Activated CD4-positive, alpha-beta T cell treated with anti-CD3 and anti-CD28 coated beads for 36 hours (primary cell): ENCODE data around the gene P2RY12. TPM values are rescaled to one million over a fixed set of nuclear protein-coding genes. Genes with fewer than 3 reads are reported as not detected.

Source experiments
- ATAC-seq: fragments of 200-7000 bp; cut with Tn5 transposase; one replicate; pipeline ENCODE4 v1.10.0; 2021; ENCODE audit warnings: mild to moderate bottlenecking, moderate library complexity
- CTCF ChIA-PET: fragments of 350-600 bp; sonication (Branson Sonifier 250); formaldehyde crosslinking; loops from one replicate; lab custom pipeline; 2021; ENCODE audit warnings: antibody characterized with exemption; lab: Charles Lee
- POLR2A ChIA-PET: fragments of 350-600 bp; sonication (Branson Sonifier 250); formaldehyde crosslinking; loops from one replicate; lab custom pipeline; 2021; ENCODE audit warnings: antibody characterized with exemption, inconsistent platforms; lab: Charles Lee
- DNase-seq: peaks from one replicate; pipeline ENCODE4 v3.0.0-alpha.2; 2020
- H3K27ac Mint-ChIP-seq: one replicate; pipeline ENCODE4 v1.8.0; 2021; ENCODE audit warnings: mixed read lengths
- H3K27me3 Mint-ChIP-seq: one replicate; pipeline ENCODE4 v1.8.0; 2021; ENCODE audit warnings: mixed read lengths
- H3K36me3 Mint-ChIP-seq: one replicate; pipeline ENCODE4 v1.8.0; 2021; ENCODE audit warnings: low read depth, mixed read lengths
- H3K4me1 Mint-ChIP-seq: one replicate; pipeline ENCODE4 v1.8.0; 2021; ENCODE audit warnings: mixed read lengths
- H3K4me3 Mint-ChIP-seq: one replicate; pipeline ENCODE4 v1.8.0; 2021; ENCODE audit warnings: mild to moderate bottlenecking, moderate library complexity, mixed read lengths
- H3K9me3 Mint-ChIP-seq: one replicate; pipeline ENCODE4 v1.8.0; 2021; ENCODE audit warnings: low read depth, mixed read lengths
- intact Hi-C, 2 experiments: fragments of 100-400 bp; cut with DNase I in 1 of 2; cut with micrococcal nuclease in 1 of 2; formaldehyde crosslinking; loops; one replicate each; pipeline versions ENCODE4 v1.14.2 to v1.15.1; 2022 to 2024; cut with DNase I, micrococcal nuclease
- total RNA-seq, 2 experiments: library from RNA; stranded (reverse); gene quantifications; one replicate each; pipeline ENCODE4 v1.2.3, GENCODE V29; 2021

The P2RY12 gene
- total RNA-seq, 2 experiments from 2014 or later: not detected

DNA sequence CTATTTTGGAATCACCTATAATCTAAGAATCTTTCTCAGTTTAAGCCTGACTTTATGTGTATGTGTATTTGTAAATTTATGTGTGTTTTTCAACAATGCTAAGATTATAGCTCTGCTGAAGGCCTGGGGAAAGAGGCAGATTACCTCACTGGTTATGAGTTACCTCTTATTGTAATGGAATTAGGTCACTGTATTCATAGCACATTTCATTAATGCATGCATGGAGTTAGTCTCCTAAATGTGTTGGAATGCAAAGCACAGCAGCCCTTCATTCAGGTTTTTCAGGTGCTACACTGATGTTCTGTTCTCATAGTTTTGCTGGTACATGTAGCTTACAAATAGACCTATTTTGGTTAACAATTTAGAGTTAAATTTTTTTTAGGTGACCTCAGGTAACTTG is 77.4 kb downstream of the P2RY12 start:
- intact Hi-C loops: loop anchor here (5.0 to 10.0 kb wide), 4 partner anchors 330 to 1828 kb away; no protein-coding TSS in a partner anchor
- Mint-ChIP-seq H3K27me3 (peaks cover 8% of the 10 kb centered on the region), H3K4me1 (peaks cover 65% of the 10 kb centered on the region), H3K4me3 (no peak overlapping the region), H3K9me3 (no peaks in the 10 kb centered on the region), H3K36me3 (no peaks in the 10 kb centered on the region), H3K27ac (peak overlapping the region; percentile 69)
- POLR2A ChIA-PET: interaction anchor here (1.3 kb wide), 1 partner anchor 9 kb away, joined by 7 read pairs; the partner anchor contains the start of gene GPR87
- CTCF ChIA-PET: interaction anchor here (0.6 to 1.7 kb wide), 9 partner anchors 9 to 1095 kb away, joined by 3 to 8 read pairs (median 3); partner anchors contain the start of genes GPR87 and P2RY14
- ATAC-seq (no peak), DNase-seq (no peak)

- POLR2A ChIA-PET: interaction anchor here (0.8 to 2.3 kb wide), 2 partner anchors 10 to 101 kb away, joined by 3 to 16 read pairs; partner anchors contain the start of gene GPR87
- Mint-ChIP-seq H3K27me3 (peaks cover 10% of the 10 kb centered on the region), H3K4me1 (peaks cover 72% of the 10 kb centered on the region), H3K36me3 (no peaks in the 10 kb centered on the region), H3K9me3 (no peaks in the 10 kb centered on the region), H3K27ac (peak overlapping the region; percentile 69), H3K4me3 (peak overlapping the region; percentile 40)
- DNase-seq: no peak
- CTCF ChIA-PET: interaction anchor here (0.8 to 2.9 kb wide), 11 partner anchors 10 to 150 kb away, joined by 3 to 9 read pairs (median 3); partner anchors contain the start of gene GPR87
- ATAC-seq: no peak
- intact Hi-C loops: loop anchor here (5.0 to 10.0 kb wide), 4 partner anchors 329 to 1829 kb away; no protein-coding TSS in a partner anchor
Observed at GRCh38 chr3:151306168-151306810, 78.3 kb downstream of the P2RY12 start.

GRCh38 chr3:151305775-151306151 is 78.8 kb downstream of the P2RY12 start:
- ATAC-seq (no peak), DNase-seq (no peak)
- Mint-ChIP-seq H3K4me1 (peaks cover 76% of the 10 kb centered on the region), H3K27me3 (peaks cover 11% of the 10 kb centered on the region), H3K27ac (peak overlapping the region; percentile 69), H3K36me3 (no peaks in the 10 kb centered on the region), H3K9me3 (no peaks in the 10 kb centered on the region), H3K4me3 (peak overlapping the region; percentile 40)
- CTCF ChIA-PET: interaction anchor here (0.8 to 2.9 kb wide), 10 partner anchors 10 to 149 kb away, joined by 3 to 15 read pairs (median 4); no protein-coding TSS in a partner anchor
- intact Hi-C loops: loop anchor here (1.0 to 10.0 kb wide), 13 partner anchors 11 to 1829 kb away; partner anchors contain the start of genes GPR87 (in 2 of the 2) and GPR171 (in 1 of the 2)
- POLR2A ChIA-PET: interaction anchor here (0.6 to 2.3 kb wide), 4 partner anchors 11 to 1583 kb away, joined by 3 to 16 read pairs (median 3); partner anchors contain the start of gene GPR87

DNA sequence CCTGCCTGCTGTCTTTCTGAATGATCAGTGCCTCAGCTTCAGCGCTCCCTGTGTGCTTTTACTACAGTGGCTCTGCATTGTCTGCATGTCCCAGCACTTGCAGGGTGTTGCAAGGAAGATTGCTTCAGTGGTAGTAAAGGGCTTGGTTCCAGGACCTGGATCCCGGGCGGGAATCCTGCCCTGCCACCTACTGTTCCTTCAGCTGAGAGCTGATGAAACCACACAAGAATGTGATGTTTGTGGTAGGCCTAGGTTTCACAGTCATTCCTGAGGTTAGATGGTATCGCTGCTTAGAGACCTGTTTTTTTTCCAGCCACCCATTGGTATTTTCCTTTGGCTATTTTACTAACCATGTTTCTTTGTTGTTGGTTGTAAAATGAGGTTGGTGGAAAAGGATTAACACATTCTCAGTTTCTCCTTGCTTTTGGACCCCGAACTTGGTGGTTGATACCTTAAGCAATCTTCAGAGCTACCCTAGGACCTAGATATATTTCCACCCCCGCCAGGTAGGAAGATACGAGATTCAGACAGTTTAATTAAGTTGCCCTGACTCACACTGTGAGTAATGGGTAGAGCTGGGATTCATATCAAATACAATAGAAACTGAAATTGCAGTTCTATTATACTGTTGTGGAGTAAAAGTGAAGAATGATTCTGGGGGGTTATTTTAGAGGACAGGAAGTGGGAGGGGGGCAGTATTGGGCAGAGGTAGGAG is 79.3 kb downstream of the P2RY12 start:
- Mint-ChIP-seq H3K9me3 (no peaks in the 10 kb centered on the region), H3K36me3 (no peaks in the 10 kb centered on the region), H3K4me3 (peak overlapping the region; percentile 40), H3K4me1 (peaks cover 78% of the 10 kb centered on the region), H3K27me3 (peaks cover 14% of the 10 kb centered on the region), H3K27ac (peak overlapping the region; percentile 69)
- ChIA-PET POLR2A (interaction anchor here (0.5 to 2.3 kb wide), 6 partner anchors 11 to 1584 kb away, joined by 3 to 16 read pairs (median 4); partner anchors contain the start of gene GPR87), CTCF (interaction anchor here (0.6 to 2.9 kb wide), 12 partner anchors 11 to 169 kb away, joined by 3 to 15 read pairs (median 4); partner anchors contain the start of gene GPR87)
- ATAC-seq (peak; percentile 80), DNase-seq (peak; percentile 51)
- intact Hi-C loops: loop anchor here (1.0 to 10.0 kb wide), 13 partner anchors 11 to 1830 kb away; partner anchors contain the start of genes GPR87 (in 2 of the 2) and GPR171 (in 1 of the 2)

GRCh38 chr3:151303751-151304150 is 80.8 kb downstream of the P2RY12 start:
- ATAC-seq: no peak
- H3K27ac Mint-ChIP-seq: no peak overlapping the region
- no peak for DNase-seq
- H3K36me3 Mint-ChIP-seq: no peaks in the 10 kb centered on the region
- peaks cover 20% of the 10 kb centered on the region for H3K27me3 Mint-ChIP-seq
- H3K4me3 Mint-ChIP-seq: no peak overlapping the region
- intact Hi-C loops: loop anchor here (2.0 to 10.0 kb wide), 5 partner anchors 13 to 1831 kb away; no protein-coding TSS in a partner anchor
- ChIA-PET CTCF (interaction anchor here (0.7 to 2.9 kb wide), 5 partner anchors 11 to 22 kb away, joined by 3 to 9 read pairs (median 3); partner anchors contain the start of gene GPR87), POLR2A (interaction anchor here (0.7 kb wide), 1 partner anchor 133 kb away, joined by 3 read pairs; no protein-coding TSS in a partner anchor)
- H3K9me3 Mint-ChIP-seq: no peaks in the 10 kb centered on the region
- H3K4me1 Mint-ChIP-seq: peaks cover 71% of the 10 kb centered on the region

GRCh38 chr3:151301787-151302186 is 82.8 kb downstream of the P2RY12 start:
- Mint-ChIP-seq H3K4me3 (no peak overlapping the region), H3K27me3 (peaks cover 31% of the 10 kb centered on the region), H3K36me3 (peaks cover 1% of the 10 kb centered on the region), H3K9me3 (no peaks in the 10 kb centered on the region), H3K4me1 (peaks cover 53% of the 10 kb centered on the region), H3K27ac (peak overlapping the region; percentile 7)
- ChIA-PET CTCF (interaction anchor here (1.3 kb wide), 1 partner anchor 15 kb away, joined by 4 read pairs; no protein-coding TSS in a partner anchor), POLR2A (no interaction called here)
- ATAC-seq (peak; percentile 46), DNase-seq (no peak)
- intact Hi-C loops: loop anchor here (10.0 kb wide), 2 partner anchors 567 to 1833 kb away; no protein-coding TSS in a partner anchor

DNA sequence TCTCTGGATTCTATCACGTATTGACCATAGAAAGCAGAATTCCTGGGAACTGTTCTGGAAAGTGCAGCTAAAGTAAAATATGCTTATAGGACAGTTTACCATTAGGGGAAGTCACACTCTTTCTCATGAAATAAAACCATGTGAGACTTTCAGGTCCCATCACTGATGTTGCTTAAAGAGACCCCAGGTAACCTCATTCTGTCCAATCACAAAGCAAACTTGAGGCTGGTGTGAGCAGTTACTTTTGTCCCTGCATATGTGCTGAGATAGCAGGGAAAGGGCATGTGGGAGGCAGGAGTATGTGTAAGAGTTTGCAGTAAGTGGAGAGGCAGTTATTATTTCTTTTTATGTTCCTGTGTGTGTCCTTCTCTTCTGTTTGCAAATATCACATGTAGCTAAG is 84.0 kb downstream of the P2RY12 start:
- Mint-ChIP-seq H3K27ac (peak overlapping the region; percentile 16), H3K4me3 (no peak overlapping the region), H3K36me3 (peaks cover 1% of the 10 kb centered on the region), H3K4me1 (peaks cover 41% of the 10 kb centered on the region), H3K9me3 (no peaks in the 10 kb centered on the region), H3K27me3 (peaks cover 31% of the 10 kb centered on the region)
- no peak for ATAC-seq
- intact Hi-C loops: loop anchor here (10.0 kb wide), 2 partner anchors 566 to 1834 kb away; no protein-coding TSS in a partner anchor
- DNase-seq: no peak
- ChIA-PET POLR2A (interaction anchor here (1.1 kb wide), 1 partner anchor 28 kb away, joined by 4 read pairs; no protein-coding TSS in a partner anchor), CTCF (interaction anchor here (0.7 to 1.5 kb wide), 6 partner anchors 9 to 132 kb away, joined by 3 to 6 read pairs (median 4); no protein-coding TSS in a partner anchor)

GRCh38 chr3:151299006-151299405 is 85.5 kb downstream of the P2RY12 start:
- Mint-ChIP-seq H3K27me3 (peaks cover 31% of the 10 kb centered on the region), H3K4me1 (peaks cover 29% of the 10 kb centered on the region), H3K4me3 (no peak overlapping the region), H3K9me3 (no peaks in the 10 kb centered on the region), H3K36me3 (peaks cover 1% of the 10 kb centered on the region), H3K27ac (no peak overlapping the region)
- CTCF ChIA-PET: interaction anchor here (1.2 kb wide), 1 partner anchor 30 kb away, joined by 4 read pairs; no protein-coding TSS in a partner anchor
- DNase-seq: no peak
- POLR2A ChIA-PET: no interaction called here
- ATAC-seq: no peak
- intact Hi-C loops: no loop called here

- POLR2A ChIA-PET: no interaction called here
- peaks cover 1% of the 10 kb centered on the region for H3K36me3 Mint-ChIP-seq
- no peaks in the 10 kb centered on the region for H3K9me3 Mint-ChIP-seq
- no peak overlapping the region for H3K4me3 Mint-ChIP-seq
- no peak for DNase-seq
- H3K4me1 Mint-ChIP-seq: peaks cover 19% of the 10 kb centered on the region
- CTCF ChIA-PET: interaction anchor here (0.6 kb wide), 1 partner anchor 80 kb away, joined by 3 read pairs; no protein-coding TSS in a partner anchor
- H3K27me3 Mint-ChIP-seq: peaks cover 23% of the 10 kb centered on the region
- H3K27ac Mint-ChIP-seq: no peak overlapping the region
- no peak for ATAC-seq
- intact Hi-C loops: no loop called here
Observed at GRCh38 chr3:151297429-151297828, 87.1 kb downstream of the P2RY12 start.

- POLR2A ChIA-PET: no interaction called here
- Mint-ChIP-seq H3K4me1 (peaks cover 10% of the 10 kb centered on the region), H3K27me3 (peaks cover 20% of the 10 kb centered on the region), H3K9me3 (no peaks in the 10 kb centered on the region), H3K4me3 (no peak overlapping the region), H3K27ac (no peak overlapping the region), H3K36me3 (peaks cover 1% of the 10 kb centered on the region)
- intact Hi-C loops: no loop called here
- CTCF ChIA-PET: no interaction called here
- ATAC-seq: no peak
- no peak for DNase-seq
Observed at GRCh38 chr3:151296226-151296625, 88.3 kb downstream of the P2RY12 start.
